Measurements from ENCODE around the gene SLC6A9.

SLC6A9 gene

GRCh38 chr1:44025816-44026215, 5.4 kb downstream of the SLC6A9 start:
- DNase-seq: no peak

GRCh38 chr1:44024903-44025525, 6.2 kb downstream of the SLC6A9 start:
- DNase-seq: no peak

GRCh38 chr1:44024031-44024902, 7.0 kb downstream of the SLC6A9 start:
- no peak for DNase-seq

GRCh38 chr1:44021581-44022321, 9.5 kb downstream of the SLC6A9 start:
- no peak for DNase-seq

- DNase-seq: no peak
These were observed 10.1 kb downstream of the SLC6A9 start for GRCh38 chr1:44021156-44021555.

- no peak for DNase-seq
These were observed 10.8 kb downstream of the SLC6A9 start for GRCh38 chr1:44020464-44020863.

GRCh38 chr1:44019466-44019948, 11.8 kb downstream of the SLC6A9 start:
- no peak for DNase-seq

GRCh38 chr1:44016890-44017400, 14.3 kb downstream of the SLC6A9 start:
- no peak for DNase-seq

GRCh38 chr1:44016041-44016889, 15.0 kb downstream of the SLC6A9 start:
- DNase-seq: no peak

GRCh38 chr1:44015206-44015605, 16.1 kb downstream of the SLC6A9 start:
- DNase-seq: no peak

GRCh38 chr1:44014365-44015104, 16.7 kb downstream of the SLC6A9 start:
- no peak for DNase-seq

GRCh38 chr1:44013949-44014348, 17.3 kb downstream of the SLC6A9 start:
- DNase-seq: no peak

GRCh38 chr1:44012941-44013609, 18.2 kb downstream of the SLC6A9 start:
- no peak for DNase-seq

GRCh38 chr1:44012404-44012803, 18.9 kb downstream of the SLC6A9 start:
- DNase-seq: no peak

GRCh38 chr1:44010935-44011471, 20.3 kb downstream of the SLC6A9 start:
- DNase-seq: no peak

GRCh38 chr1:44008259-44008658, 23.0 kb downstream of the SLC6A9 start:
- DNase-seq: no peak

- DNase-seq: no peak
These were observed 28.6 kb downstream of the SLC6A9 start for GRCh38 chr1:44002606-44003157.

- no peak for DNase-seq
These were observed 29.1 kb downstream of the SLC6A9 start for GRCh38 chr1:44002165-44002564.

- DNase-seq: no peak
These were observed 31.1 kb downstream of the SLC6A9 start for GRCh38 chr1:44000122-44000665.

GRCh38 chr1:43999455-43999854, 31.8 kb downstream of the SLC6A9 start:
- no peak for DNase-seq

All from CD4-positive, alpha-beta T cell treated with Interleukin-17A for 4 hours (primary cell).